SU-DHL-6 (cell line): ENCODE measurements around the gene LCNL1.

Experiments used
- H2AFZ ChIP-seq: fragments of 200-600 bp; sonication (generic); 2 replicates; pipeline ENCODE4 v1.6.1; 2014; ENCODE audit warnings: low read depth, mild to moderate bottlenecking, moderate library complexity, mixed read lengths, antibody characterized with exemption, low read length; ENCODE audit not compliant: severe bottlenecking
- H3F3A ChIP-seq: fragments of 200-600 bp; shearing (Covaris generic); 2 replicates; pipeline ENCODE4 v1.6.0; 2016; ENCODE audit warnings: antibody characterized with exemption, mild to moderate bottlenecking; ENCODE audit not compliant: insufficient read depth
- H3K27ac ChIP-seq: fragments of 200-600 bp; sonication (generic); 2 replicates; pipeline ENCODE4 v1.5.1; 2016; ENCODE audit warnings: low read depth, mild to moderate bottlenecking, low read length, moderate library complexity, mixed read lengths
- H3K27me3 ChIP-seq: fragments of 200-600 bp; sonication (generic), shearing (Covaris generic); 2 replicates; pipeline ENCODE4 v1.6.0; 2014; ENCODE audit warnings: mild to moderate bottlenecking, low read length
- H3K36me3 ChIP-seq: fragments of 200-600 bp; sonication (generic); 2 replicates; pipeline ENCODE4 v1.6.1; 2014; ENCODE audit warnings: mild to moderate bottlenecking, low read length, mixed read lengths
- H3K4me2 ChIP-seq: fragments of 300-600, 200-600 bp; shearing (Covaris generic), sonication (generic); 2 replicates; pipeline ENCODE4 v1.6.0; 2014; ENCODE audit warnings: low read length, low read depth, mild to moderate bottlenecking; ENCODE audit not compliant: poor library complexity, severe bottlenecking
- H3K4me3 ChIP-seq: fragments of 200-600 bp; sonication (generic); 2 replicates; pipeline ENCODE4 v1.5.1; 2014; ENCODE audit warnings: antibody characterized with exemption, low read length, mild to moderate bottlenecking, mixed read lengths; ENCODE audit not compliant: insufficient read depth, poor library complexity, severe bottlenecking
- H3K79me2 ChIP-seq: fragments of 200-600 bp; sonication (generic); 2 replicates; pipeline ENCODE4 v1.6.1; 2014; ENCODE audit warnings: mild to moderate bottlenecking, low read length, moderate library complexity; ENCODE audit not compliant: insufficient read depth
- H3K9ac ChIP-seq: fragments of 200-600 bp; sonication (generic); 2 replicates; pipeline ENCODE4 v1.7.0; 2014; ENCODE audit warnings: mild to moderate bottlenecking, low read length
- H3K9me2 ChIP-seq: fragments of 200-600 bp; sonication (generic); replicated peaks from 2 replicates; pipeline ENCODE4 v1.6.1; 2014; ENCODE audit warnings: low read length; ENCODE audit not compliant: insufficient read depth
- H3K9me3 ChIP-seq: fragments of 200-600 bp; sonication (generic); 2 replicates; pipeline ENCODE4 v1.6.1; 2014; ENCODE audit warnings: low read length, mixed read lengths; ENCODE audit not compliant: insufficient read depth
- H4K20me1 ChIP-seq: fragments of 200-600 bp; sonication (generic); 2 replicates; pipeline ENCODE4 v1.6.1; 2014; ENCODE audit warnings: low read depth, mild to moderate bottlenecking, antibody characterized with exemption, low read length, moderate library complexity, mixed read lengths
- CTCF ChIP-seq: fragments of 200-600 bp; sonication (generic); IDR thresholded peaks from one replicate; pipeline ENCODE4 v1.5.1; 2017; ENCODE audit warnings: antibody characterized with exemption, mild to moderate bottlenecking, low read length, moderate library complexity; ENCODE audit not compliant: insufficient read depth, poor library complexity, severe bottlenecking
- EZH2phosphoT487 ChIP-seq: fragments of 200-600 bp; sonication (generic), shearing (Covaris generic); conservative IDR thresholded peaks from 2 replicates; pipeline ENCODE4 v1.6.1; 2018; ENCODE audit warnings: mild to moderate bottlenecking, antibody characterized with exemption, low read length, moderate library complexity, mixed read lengths

The LCNL1 gene

GRCh38 chr9:136988872-136989271 is 6.1 kb downstream of the LCNL1 start:
- no peak overlapping the region for H3K27ac ChIP-seq
- H2AFZ ChIP-seq, result no peak overlapping the region

GRCh38 chr9:136990242-136990911 is 7.6 kb downstream of the LCNL1 start:
- H3K9me2 ChIP-seq, result no peaks in the 10 kb centered on the region
- H3F3A ChIP-seq, result no peaks in the 10 kb centered on the region
- TF ChIP-seq CTCF, result no peak
- TF ChIP-seq EZH2phosphoT487, result no peak
- no peak overlapping the region for H3K4me3 ChIP-seq
- no peak overlapping the region for H2AFZ ChIP-seq
- no peak overlapping the region for H3K27ac ChIP-seq
- no peaks in the 10 kb centered on the region for H3K27me3 ChIP-seq
- H3K36me3 ChIP-seq, result no peaks in the 10 kb centered on the region
- no peaks in the 10 kb centered on the region for H4K20me1 ChIP-seq
- no peaks in the 10 kb centered on the region for H3K9me3 ChIP-seq
- no peak overlapping the region for H3K4me2 ChIP-seq
- H3K9ac ChIP-seq, result no peak overlapping the region
- no peaks in the 10 kb centered on the region for H3K79me2 ChIP-seq

More at GRCh38 chr9:136988872-136989271, 6.1 kb downstream of the LCNL1 start:
- Histone ChIP-seq H3K9ac (no peak overlapping the region), H3K9me2 (no peaks in the 10 kb centered on the region), H3K27me3 (no peaks in the 10 kb centered on the region), H4K20me1 (no peaks in the 10 kb centered on the region), H3K79me2 (no peaks in the 10 kb centered on the region), H3K4me3 (no peak overlapping the region), H3F3A (no peaks in the 10 kb centered on the region), H3K4me2 (no peak overlapping the region), H3K9me3 (no peaks in the 10 kb centered on the region), H3K36me3 (no peaks in the 10 kb centered on the region)
- no peak for TF ChIP-seq CTCF
- no peak for TF ChIP-seq EZH2phosphoT487

- Histone ChIP-seq H2AFZ (peak within 1 kb of the TSS; percentile 86), H3K27ac (peak within 1 kb of the TSS; percentile 60), H3K4me2 (peak within 1 kb of the TSS; percentile 88), H3K9me2 (no peaks in the 10 kb centered on the region), H3K9me3 (no peaks in the 10 kb centered on the region), H4K20me1 (no peaks in the 10 kb centered on the region), H3K79me2 (no peaks in the 10 kb centered on the region), H3K36me3 (no peaks in the 10 kb centered on the region), H3F3A (no peaks in the 10 kb centered on the region), H3K4me3 (peak within 1 kb of the TSS; percentile 66), H3K9ac (peak within 1 kb of the TSS; percentile 89), H3K27me3 (no peaks in the 10 kb centered on the region)
- no peak for TF ChIP-seq EZH2phosphoT487
- no peak for TF ChIP-seq CTCF
Observed at GRCh38 chr9:136991993-136992818, 9.4 kb downstream of the LCNL1 start, which contains the start of gene PAXX. PAXX (plus strand) TSS chr9:136992422; CDS start chr9:136992444, 22 bp downstream.
